Gastroesophageal sphincter (tissue), 3 donors: ENCODE data around the gene SLC4A5.

Experiments used
- CTCF ChIP-seq, 4 experiments: fragments of 200-600 bp in 2 of 4; fragments of 450-650 bp in 2 of 4; sonication (generic) in 1 of 4; IDR thresholded peaks; one replicate each; pipeline ENCODE4 v1.5.1; 2017 to 2019; ENCODE audit warnings: antibody characterized with exemption in 4 of 4, mild to moderate bottlenecking in 2 of 4, moderate library complexity in 2 of 4
- EP300 ChIP-seq: sonication (generic); formaldehyde crosslinking; IDR thresholded peaks from one replicate; pipeline ENCODE4 v1.6.1; 2017; ENCODE audit warnings: antibody characterized with exemption, mild to moderate bottlenecking
- POLR2A ChIP-seq, 2 donors: fragments of 450-650 bp; IDR thresholded peaks; one replicate each; pipeline ENCODE4 v1.6.1; 2017; ENCODE audit warnings: antibody characterized with exemption in 2 of 2, mild to moderate bottlenecking in 2 of 2, moderate library complexity in 1 of 2

- TF ChIP-seq CTCF (IDR thresholded peaks at IDR 0.05), result no peak
- TF ChIP-seq EP300, result no peak
- no peak for TF ChIP-seq POLR2A (IDR thresholded peaks at IDR 0.05)
Observed at GRCh38 chr2:74286725-74287124, 56.5 kb downstream of the SLC4A5 start.
